Epidermal melanocyte (primary cell): Measurements from ENCODE around the gene TMEM182.

Experiments used
- DNase-seq: peaks from one replicate; pipeline ENCODE4 v3.0.0; 2011; ENCODE audit warnings: low spot score; ENCODE audit not compliant: insufficient read length

TMEM182 gene

GRCh38 chr2:102801098-102801718, 39.4 kb downstream of the TMEM182 start:
- DNase-seq = no peak

DNA sequence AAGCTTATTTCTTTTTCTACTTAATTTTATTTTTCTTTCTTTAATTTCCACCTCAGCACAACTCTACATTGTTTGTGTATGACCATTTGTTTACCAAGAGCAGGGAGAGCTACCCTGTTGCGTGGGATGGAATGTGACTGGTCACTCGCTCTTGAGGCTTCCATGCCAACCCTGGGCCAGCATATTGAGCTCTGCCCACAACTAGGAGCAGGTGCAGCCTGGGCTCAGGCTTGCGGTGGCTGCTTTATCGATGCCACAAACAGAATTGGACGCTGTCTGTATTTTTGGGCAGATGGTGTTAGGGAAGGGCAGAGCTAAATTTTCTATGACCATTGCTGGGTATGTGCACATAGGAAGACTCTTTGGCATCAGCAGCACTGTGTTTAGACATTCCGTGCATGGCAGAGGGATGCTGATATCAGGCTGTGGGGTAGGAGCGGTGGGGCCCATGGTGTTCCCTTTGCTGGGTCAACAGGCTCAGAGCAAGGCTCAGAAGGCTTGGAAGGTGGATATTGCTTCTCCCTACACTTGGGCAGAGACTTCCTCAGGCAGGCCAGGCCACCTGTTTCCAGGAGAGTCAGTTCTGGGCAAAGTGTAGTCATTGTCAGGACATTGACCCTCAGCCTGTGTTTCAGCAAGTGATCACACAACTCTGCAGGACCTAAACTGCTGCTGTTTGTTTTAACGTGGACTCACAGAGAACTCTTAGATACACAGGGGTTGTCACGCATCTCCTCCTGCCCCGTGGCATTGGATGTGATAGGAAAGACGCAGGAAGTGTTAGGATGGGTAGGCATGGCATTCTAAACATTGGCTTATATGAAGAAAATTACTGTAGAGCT, 40.2 kb downstream of the TMEM182 start:
- no peak for DNase-seq

DNA sequence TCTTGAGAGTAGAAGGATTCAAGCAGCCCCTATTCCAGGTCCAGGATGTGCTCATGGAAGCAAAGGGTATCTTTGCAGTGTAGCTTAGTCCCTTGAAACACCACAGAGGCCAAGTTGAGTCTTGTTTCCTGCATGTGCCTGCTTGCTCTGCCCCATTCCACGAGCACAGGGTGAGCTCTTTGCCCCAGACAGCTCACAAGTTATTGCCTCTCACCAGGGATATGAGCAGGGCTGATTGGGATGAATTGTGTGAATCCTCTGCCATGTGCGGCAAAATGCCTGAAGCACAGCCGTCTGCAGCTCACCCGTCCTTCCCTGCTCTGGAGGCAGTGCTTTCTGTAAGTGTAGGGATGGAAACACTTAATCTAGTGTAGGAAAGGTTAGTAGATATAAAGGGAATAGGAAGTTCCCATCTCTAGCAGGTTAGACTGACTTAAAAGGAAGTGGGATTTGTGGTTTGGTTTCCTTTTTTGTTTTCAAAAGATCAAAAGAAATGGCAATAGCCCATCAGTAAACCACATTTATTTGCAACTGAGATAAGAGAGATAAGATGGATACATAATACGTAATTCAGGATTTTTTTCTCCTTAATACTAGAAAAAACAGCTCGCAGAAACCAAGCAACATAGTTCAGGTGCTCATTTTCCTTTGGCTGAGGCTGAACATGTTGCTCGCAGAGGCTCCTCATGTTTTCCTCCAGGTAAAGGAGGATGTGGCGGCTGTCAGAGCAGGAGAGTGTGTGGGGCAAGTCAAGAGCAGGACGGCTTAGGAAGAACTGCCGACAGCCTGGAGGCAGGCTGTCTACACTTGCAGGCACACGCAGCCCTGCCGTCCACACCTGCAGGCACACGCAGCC, 41.4 kb downstream of the TMEM182 start:
- no peak for DNase-seq

DNA sequence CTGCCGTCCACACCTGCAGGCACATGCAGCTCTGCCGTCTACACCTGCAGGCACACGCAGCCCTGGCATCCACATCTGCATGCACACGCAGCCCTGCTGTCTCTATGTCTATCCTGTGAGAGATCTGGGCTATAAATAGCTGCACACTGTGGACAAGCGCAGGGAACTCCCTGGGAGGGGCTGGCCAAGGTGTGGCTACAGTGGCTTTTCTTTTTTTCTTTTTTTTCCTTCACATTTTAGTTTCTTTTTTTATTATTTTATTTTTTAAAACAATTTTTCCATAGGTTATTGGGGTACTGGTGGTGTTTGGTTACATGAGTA, 42.0 kb downstream of the TMEM182 start:
- no peak for DNase-seq

DNA sequence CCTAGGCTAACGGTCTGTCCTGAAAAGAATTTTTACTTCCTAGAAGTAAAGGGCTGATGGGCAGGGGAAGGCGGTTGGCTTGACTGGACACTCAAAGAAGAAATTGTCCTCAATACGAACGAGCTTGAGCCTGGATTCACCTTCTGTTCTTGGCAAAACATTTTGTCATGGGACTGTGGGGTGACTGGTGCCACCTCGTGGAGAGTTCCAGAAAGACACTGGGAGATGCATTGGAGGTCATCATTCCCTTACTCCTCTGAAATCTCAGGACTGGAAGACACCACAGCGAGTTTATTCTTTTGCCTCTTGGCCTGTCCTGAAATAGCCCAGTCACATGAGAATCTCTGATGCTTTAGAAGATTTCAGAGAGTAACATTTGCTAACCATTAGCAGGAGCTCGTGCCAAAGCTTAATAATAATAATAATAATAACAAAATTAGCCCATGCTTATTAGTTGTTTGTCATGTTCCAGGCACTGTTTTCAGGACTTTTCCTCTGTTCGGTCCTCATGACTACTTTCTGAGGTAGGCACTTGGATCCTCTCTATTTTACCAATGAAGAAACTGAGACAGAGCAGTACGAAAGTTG, 44.5 kb downstream of the TMEM182 start:
- peak; percentile 84 for DNase-seq

GRCh38 chr2:102809291-102810189, 47.7 kb downstream of the TMEM182 start:
- no peak for DNase-seq

- no peak for DNase-seq
These were observed 53.5 kb downstream of the TMEM182 start for GRCh38 chr2:102815285-102815684.

- DNase-seq = no peak
These were observed 65.1 kb downstream of the TMEM182 start for GRCh38 chr2:102826904-102827303.

DNA sequence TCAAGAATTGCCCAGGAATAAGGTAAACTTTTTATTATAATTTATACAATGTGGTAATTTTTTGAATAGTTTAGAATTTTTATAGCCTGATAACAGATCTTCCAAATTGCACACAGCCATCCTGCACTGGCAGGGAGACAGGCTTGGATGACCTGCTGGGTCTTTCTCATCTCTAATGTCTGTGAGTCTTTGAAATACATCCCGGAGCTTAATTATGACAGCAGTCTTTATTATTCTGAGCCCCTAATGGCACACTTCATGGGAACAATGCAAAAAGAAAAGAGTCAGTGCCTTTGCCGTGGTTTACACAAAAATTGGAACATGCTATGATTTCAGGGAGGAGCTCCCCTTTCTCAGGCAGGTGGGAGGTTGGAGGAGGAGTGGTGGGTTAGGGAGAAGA, 71.0 kb downstream of the TMEM182 start:
- no peak for DNase-seq

GRCh38 chr2:102834523-102835273, 72.9 kb downstream of the TMEM182 start:
- no peak for DNase-seq

DNA sequence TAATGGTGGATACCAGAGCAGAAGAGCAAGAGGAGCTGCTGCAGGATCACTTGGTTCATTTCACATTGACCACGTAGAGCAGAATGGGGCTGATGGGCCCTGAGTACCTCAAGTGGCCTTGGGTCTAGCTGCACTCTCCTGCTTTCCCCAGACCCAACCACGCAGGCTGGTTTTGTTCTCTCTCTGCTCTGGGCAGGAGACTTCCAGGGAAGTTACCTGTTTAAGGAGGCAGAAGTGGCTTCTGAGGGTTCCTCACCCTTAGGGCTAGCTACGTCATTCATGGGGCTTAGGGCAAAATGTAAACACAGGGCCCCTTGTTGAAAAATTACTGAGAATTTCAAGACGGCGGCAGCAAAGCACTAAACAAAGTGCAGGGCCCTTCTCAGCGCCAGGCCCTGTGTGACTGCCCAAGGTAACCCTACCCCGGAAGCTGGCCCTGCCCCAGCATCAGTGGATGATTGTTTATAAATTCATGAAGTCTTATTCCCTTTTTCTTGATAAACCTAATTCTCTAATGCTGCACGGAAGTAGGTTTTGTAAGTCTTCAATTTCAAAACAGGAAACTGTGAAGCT, 75.9 kb downstream of the TMEM182 start:
- DNase-seq = no peak

GRCh38 chr2:102839668-102840388, 78.0 kb downstream of the TMEM182 start:
- no peak for DNase-seq

DNA sequence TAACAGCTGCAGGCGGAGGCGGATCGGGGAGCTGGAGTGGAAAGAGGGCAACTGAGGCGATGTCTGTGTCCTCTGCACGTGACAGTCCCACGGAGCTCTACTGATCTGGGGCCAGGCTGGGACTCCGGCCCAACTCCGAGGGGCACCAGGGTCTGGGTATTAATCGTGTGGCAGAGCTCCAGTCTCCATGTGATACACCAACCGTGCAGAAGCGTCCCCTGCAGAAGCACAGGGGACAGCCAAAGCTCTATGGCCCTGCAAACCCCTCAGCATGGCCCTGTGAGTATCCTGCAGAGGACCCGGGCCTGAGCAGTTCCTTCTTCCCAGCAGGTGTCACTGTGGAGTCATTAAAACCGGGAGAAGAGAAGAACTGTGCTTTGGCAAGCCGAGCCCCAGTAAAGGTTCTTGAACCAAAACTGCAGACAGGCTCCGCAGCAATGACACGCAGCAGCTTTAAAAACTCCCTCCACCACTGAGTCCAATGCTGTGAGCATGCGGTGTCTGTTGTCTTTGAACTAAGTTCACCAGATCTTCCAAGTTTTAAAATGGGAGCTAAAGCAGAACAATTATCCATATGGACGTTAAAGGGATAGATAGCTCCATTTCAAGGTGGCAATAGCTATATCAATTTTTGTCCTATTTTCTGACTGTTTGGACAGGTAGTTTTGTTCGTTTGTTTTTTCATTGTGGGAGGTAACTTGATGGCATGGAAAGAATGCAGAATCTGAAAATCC, 79.4 kb downstream of the TMEM182 start:
- DNase-seq = no peak

DNA sequence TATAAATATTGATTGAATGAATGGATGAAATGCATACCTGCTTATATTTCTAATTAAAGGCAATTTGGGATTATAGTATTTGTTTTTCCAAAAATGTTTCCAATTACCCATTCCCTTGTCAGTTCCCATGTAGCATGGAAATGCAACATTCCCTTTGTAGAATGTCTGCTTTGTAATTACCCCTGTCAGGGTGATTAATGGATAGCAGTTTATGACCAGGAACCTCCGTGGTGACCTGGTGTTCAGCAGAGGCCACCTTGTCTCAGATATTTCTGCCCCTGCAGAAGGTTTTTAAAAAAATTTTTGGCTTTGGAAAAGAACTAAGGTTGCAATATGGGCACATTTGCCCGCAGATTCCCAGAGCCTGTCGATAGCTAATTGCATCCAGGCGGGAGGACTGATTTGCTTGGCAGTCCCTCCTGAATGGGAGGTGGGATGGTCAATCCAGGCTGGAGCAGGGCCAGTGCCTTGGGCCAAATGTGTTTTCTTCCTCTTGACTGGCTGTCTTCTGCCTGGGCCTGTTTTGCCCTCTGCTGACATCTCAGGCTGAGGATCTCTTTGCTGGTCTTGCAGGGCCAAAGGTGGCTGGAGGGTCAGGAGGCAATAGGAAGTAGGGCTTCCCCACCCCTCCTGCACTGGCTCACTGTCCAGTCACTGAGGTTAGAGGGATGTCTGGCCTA, 82.1 kb downstream of the TMEM182 start:
- DNase-seq = no peak

- DNase-seq = no peak
These were observed 83.1 kb downstream of the TMEM182 start for GRCh38 chr2:102844911-102845310.

GRCh38 chr2:102848366-102848839, 86.6 kb downstream of the TMEM182 start:
- peak; percentile 51 for DNase-seq

DNA sequence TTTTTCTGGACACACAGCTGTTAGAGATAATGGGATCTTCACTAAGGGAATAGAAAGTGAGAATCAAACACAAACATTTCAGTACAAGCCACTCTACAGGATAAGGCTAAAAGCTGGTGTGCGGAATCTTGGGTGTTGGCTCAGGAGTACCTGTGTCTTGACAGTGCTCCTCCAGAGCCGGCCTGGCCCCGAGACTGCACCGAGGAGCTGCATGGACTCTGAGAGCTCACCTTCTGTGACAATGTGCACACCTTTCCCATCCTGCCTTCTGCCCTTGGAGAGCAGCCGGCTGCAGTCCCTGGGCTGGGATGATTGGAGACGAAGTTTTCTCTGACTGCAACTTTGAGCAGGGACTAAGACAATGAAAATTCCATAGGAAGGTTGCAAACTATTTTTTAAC, 89.1 kb downstream of the TMEM182 start:
- DNase-seq = no peak

GRCh38 chr2:102852867-102853266, 91.0 kb downstream of the TMEM182 start:
- no peak for DNase-seq
